T-cell (primary cell): ENCODE results near the gene RARB. TPM values are rescaled to one million over a fixed set of nuclear protein-coding genes. Genes with fewer than 3 reads are reported as not detected.

Source experiments
- ATAC-seq, 4 experiments: fragments of 200-7000 bp in 3 of 4; fragments of 150-1000 bp in 1 of 4; cut with Tn5 transposase; replicated peaks in 1 of 4; 1 replicate in 3 of 4; 2 replicates in 1 of 4; pipeline ENCODE4 v1.10.0; 2021; ENCODE audit warnings: moderate library complexity in 3 of 4, mild to moderate bottlenecking in 2 of 4, moderate number of reproducible peaks in 1 of 4
- CTCF ChIA-PET, 2 donors: fragments of 300-600 bp; sonication (Branson Sonifier 250); formaldehyde crosslinking; loops; one replicate each; lab custom pipeline; 2022; ENCODE audit warnings: antibody characterized with exemption in 2 of 2; lab: Charles Lee
- POLR2A ChIA-PET, 2 donors: fragments of 300-600 bp; sonication (Branson Sonifier 250); formaldehyde crosslinking; loops; one replicate each; lab custom pipeline; 2022; ENCODE audit warnings: antibody characterized with exemption in 2 of 2; lab: Charles Lee
- DNase-seq, 35 experiments: peaks; one replicate each; pipeline versions ENCODE4 v3.0.0 to v3.0.0-alpha.2; 2013 to 2023
- H3K27ac ChIP-seq: one replicate; pipeline ENCODE4 v1.5.1; 2013; ENCODE audit warnings: low read length
- H3K27me3 ChIP-seq, 2 experiments: replicated peaks in 1 of 2; 1 replicate in 1 of 2; 2 replicates in 1 of 2; pipeline versions ENCODE4 v1.6.1 to v1.7.0; 2013; ENCODE audit warnings: low read length in 1 of 2, mixed read lengths in 1 of 2; ENCODE audit not compliant: control insufficient read depth in 2 of 2, insufficient read depth in 2 of 2; ENCODE audit errors: extremely low read depth in 1 of 2
- H3K36me3 ChIP-seq, 2 donors: 1 replicate in 1 of 2; 2 replicates in 1 of 2; pipeline versions ENCODE4 v1.6.1 to v1.7.0; 2013; ENCODE audit warnings: low read length in 1 of 2; ENCODE audit not compliant: control insufficient read depth in 2 of 2, insufficient read depth in 1 of 2; ENCODE audit errors: extremely low read depth in 1 of 2
- H3K4me1 ChIP-seq, 2 experiments: 1 replicate in 1 of 2; 2 replicates in 1 of 2; pipeline versions ENCODE4 v1.6.1 to v1.7.0; 2013; ENCODE audit warnings: low read length in 2 of 2, mixed read lengths in 1 of 2; ENCODE audit not compliant: insufficient read depth in 2 of 2, control insufficient read depth in 1 of 2; ENCODE audit errors: extremely low read depth in 1 of 2
- H3K4me3 ChIP-seq, 2 donors: 1 replicate in 1 of 2; 2 replicates in 1 of 2; pipeline versions ENCODE4 v1.5.1 to v1.7.0; 2013; ENCODE audit warnings: mild to moderate bottlenecking in 2 of 2, low read length in 1 of 2, moderate library complexity in 1 of 2; ENCODE audit not compliant: control insufficient read depth in 1 of 2; ENCODE audit errors: extremely low read depth in 1 of 2
- H3K9me3 ChIP-seq: 2 replicates; pipeline ENCODE4 v1.7.0; 2013
- H3K27ac Mint-ChIP-seq, 2 donors: one replicate each; pipeline ENCODE4 v1.8.0; 2020 to 2021; ENCODE audit warnings: mild to moderate bottlenecking in 2 of 2, mixed read lengths in 2 of 2
- H3K27me3 Mint-ChIP-seq, 2 donors: one replicate each; pipeline ENCODE4 v1.8.0; 2021 to 2022; ENCODE audit warnings: mixed read lengths in 2 of 2
- H3K36me3 Mint-ChIP-seq: one replicate; pipeline ENCODE4 v1.8.0; 2021; ENCODE audit warnings: mixed read lengths
- H3K4me1 Mint-ChIP-seq, 3 donors: one replicate each; pipeline ENCODE4 v1.8.0; 2020 to 2022; ENCODE audit warnings: mixed read lengths in 3 of 3, mild to moderate bottlenecking in 1 of 3
- H3K4me3 Mint-ChIP-seq, 3 donors: one replicate each; pipeline ENCODE4 v1.8.0; 2020 to 2022; ENCODE audit warnings: mild to moderate bottlenecking in 3 of 3, mixed read lengths in 3 of 3, moderate library complexity in 3 of 3
- H3K9me3 Mint-ChIP-seq, 3 donors: one replicate each; pipeline ENCODE4 v1.8.0; 2020 to 2022; ENCODE audit warnings: mixed read lengths in 3 of 3
- WGBS: methylation state at CpG from one replicate; pipeline ENCODE4 v1.1.5; 2013; ENCODE audit warnings: missing lambda C conversion rate; ENCODE audit not compliant: insufficient coverage; 5-methylcytosine and 5-hydroxymethylcytosine counted together
- total RNA-seq, 35 experiments: library from RNA in 6 of 35; stranded (reverse) in 6 of 35; fragments of 120-200 nt in 1 of 35; gene quantifications; one replicate each; pipeline versions ENCODE4 v1.2.1 to v1.2.4 and lab custom pipeline; 2013 to 2026

The RARB gene
- total RNA-seq, 5 donors from 2014 or later (not counting 1 experiment from before 2014, with no cell fraction given) = not detected

DNA sequence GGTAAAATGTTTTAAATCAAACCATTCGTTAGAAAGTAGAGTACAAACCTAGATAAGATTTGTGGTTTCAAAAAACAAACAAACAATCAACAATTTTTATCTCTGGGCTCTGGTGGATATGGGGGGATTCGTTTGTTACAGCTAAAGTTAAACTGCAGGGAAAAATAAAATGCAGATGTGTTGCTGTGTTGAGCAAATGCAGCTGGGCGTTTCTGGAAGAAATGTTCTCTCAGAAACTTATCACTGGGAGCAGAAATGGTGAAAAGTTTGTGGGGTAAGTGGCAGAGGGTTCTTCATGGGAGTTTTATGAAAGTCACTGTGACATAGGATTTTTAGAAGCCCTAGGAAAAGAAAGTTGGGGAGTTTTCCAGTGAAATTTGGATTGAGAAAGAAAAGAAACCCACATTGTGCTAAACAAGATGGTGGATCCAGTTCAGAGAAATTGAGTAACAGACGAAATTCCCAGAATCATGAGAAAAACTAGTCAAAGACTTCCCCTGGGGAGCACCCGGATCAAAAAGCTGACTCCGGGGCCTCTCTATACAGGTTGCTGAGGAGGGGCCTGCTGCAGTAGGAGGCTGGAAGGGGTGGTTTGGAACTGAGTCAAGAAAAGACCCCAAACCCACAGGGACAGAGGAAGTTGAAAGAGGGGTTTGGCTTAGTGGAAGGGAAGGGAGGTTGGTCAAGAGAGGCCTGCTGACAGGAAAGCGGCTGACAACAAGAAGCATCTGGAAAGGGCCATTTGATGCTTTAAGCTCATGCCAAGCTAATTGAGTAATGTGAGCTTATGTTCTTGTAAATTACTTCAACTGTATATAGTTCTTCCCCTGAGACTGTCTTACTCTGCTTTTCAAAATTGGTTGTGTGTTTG lies 108.7 kb downstream of the RARB start:
- Mint-ChIP-seq H3K4me1 (no peaks in the 10 kb centered on the region), H3K4me3 (no peak overlapping the region), H3K27me3 (peaks cover 3 to 13% of the 10 kb centered on the region in 2 donors)

GRCh38 chr3:25537516-25537915 lies 109.5 kb downstream of the RARB start:
- ATAC-seq (no peak), DNase-seq (no peak)
- no peaks in the 10 kb centered on the region for H3K36me3 ChIP-seq
- H3K4me3 ChIP-seq = no peak overlapping the region
- no peaks in the 10 kb centered on the region for H3K4me1 ChIP-seq
- POLR2A ChIA-PET = no interaction called here
- no peaks in the 10 kb centered on the region for H3K27me3 ChIP-seq
- CTCF ChIA-PET = no interaction called here
- Mint-ChIP-seq H3K4me1 (no peaks in the 10 kb centered on the region), H3K9me3 (peaks cover 0 to 3% (median 0%) of the 10 kb centered on the region in 3 donors), H3K36me3 (no peaks in the 10 kb centered on the region), H3K27me3 (peaks cover 3 to 13% of the 10 kb centered on the region in 2 donors), H3K4me3 (no peak overlapping the region), H3K27ac (no peak overlapping the region)
- H3K27ac ChIP-seq = no peak overlapping the region
- no peaks in the 10 kb centered on the region for H3K9me3 ChIP-seq
- WGBS = 100% methylated on average over 2 of the region's 3 CpGs

More for the DNA sequence above, 108.7 kb downstream of the RARB start:
- Histone ChIP-seq H3K27me3 (no peaks in the 10 kb centered on the region), H3K36me3 (no peaks in the 10 kb centered on the region), H3K4me3 (no peak overlapping the region), H3K4me1 (no peaks in the 10 kb centered on the region), H3K9me3 (no peaks in the 10 kb centered on the region), H3K27ac (no peak overlapping the region)
- ChIA-PET CTCF (no interaction called here), POLR2A (no interaction called here)
- no peak for DNase-seq
- WGBS = 30% methylated on average over 2 of the region's 7 CpGs
- no peak for ATAC-seq
- Mint-ChIP-seq H3K27ac (no peak overlapping the region), H3K36me3 (no peaks in the 10 kb centered on the region), H3K9me3 (peaks cover 0 to 11% (median 4%) of the 10 kb centered on the region in 3 donors)

GRCh38 chr3:25540273-25540672 lies 112.2 kb downstream of the RARB start:
- DNase-seq (no peak), ATAC-seq (no peak)
- Mint-ChIP-seq H3K27me3 (peaks cover 3 to 17% of the 10 kb centered on the region in 2 donors), H3K4me1 (no peaks in the 10 kb centered on the region), H3K9me3 (no peaks in the 10 kb centered on the region), H3K4me3 (no peak overlapping the region), H3K27ac (no peak overlapping the region), H3K36me3 (no peaks in the 10 kb centered on the region)
- Histone ChIP-seq H3K27ac (no peak overlapping the region), H3K9me3 (no peaks in the 10 kb centered on the region), H3K27me3 (peaks cover 0 to 4% of the 10 kb centered on the region in 2 experiments), H3K36me3 (no peaks in the 10 kb centered on the region), H3K4me3 (no peak overlapping the region), H3K4me1 (no peaks in the 10 kb centered on the region)
- POLR2A ChIA-PET = no interaction called here
- WGBS = 67% methylated on average over 1 of the region's 5 CpGs
- CTCF ChIA-PET = no interaction called here

DNA sequence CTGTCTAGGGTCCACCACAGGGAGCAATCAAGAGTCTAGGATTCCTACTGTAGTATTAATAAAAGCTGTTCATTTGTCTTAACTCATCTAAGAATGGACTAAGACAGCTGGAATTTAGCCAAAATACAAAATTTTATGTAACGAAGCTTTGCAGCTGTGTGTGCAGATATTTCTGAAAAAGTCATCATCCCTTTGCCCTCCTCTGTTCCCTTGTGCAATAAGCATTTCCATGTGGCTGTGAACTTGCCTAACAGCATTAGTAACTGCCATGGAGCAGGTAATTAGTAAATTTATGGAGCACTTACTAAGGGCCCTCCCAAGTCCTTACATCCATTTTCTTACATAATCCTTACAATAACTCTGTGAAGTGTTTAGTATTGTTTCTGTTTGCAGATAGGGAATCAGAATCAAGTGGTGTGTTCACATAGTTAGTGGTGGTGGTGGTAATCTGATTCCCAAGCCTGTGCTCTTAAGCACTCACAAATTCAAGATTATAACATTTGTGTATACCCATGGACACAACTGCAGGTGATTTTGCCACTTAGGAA lies 114.5 kb downstream of the RARB start:
- whole genome bisulfite sequencing = no CpG with 5 or more reads among the region's 1 CpG
- ChIA-PET CTCF (no interaction called here), POLR2A (no interaction called here)
- no peak for ATAC-seq
- Histone ChIP-seq H3K4me1 (no peaks in the 10 kb centered on the region), H3K27ac (no peak overlapping the region), H3K36me3 (no peaks in the 10 kb centered on the region), H3K27me3 (peaks cover 0 to 7% of the 10 kb centered on the region in 2 experiments), H3K4me3 (no peak overlapping the region), H3K9me3 (no peaks in the 10 kb centered on the region)
- H3K9me3 Mint-ChIP-seq = no peaks in the 10 kb centered on the region
- no peak overlapping the region for H3K27ac Mint-ChIP-seq
- H3K4me3 Mint-ChIP-seq = no peak overlapping the region
- no peak for DNase-seq
- H3K36me3 Mint-ChIP-seq = no peaks in the 10 kb centered on the region
- H3K27me3 Mint-ChIP-seq = peaks cover 4 to 17% of the 10 kb centered on the region in 2 donors
- no peaks in the 10 kb centered on the region for H3K4me1 Mint-ChIP-seq

- Mint-ChIP-seq H3K27me3 (peaks cover 1 to 18% of the 10 kb centered on the region in 2 donors), H3K4me3 (no peak overlapping the region), H3K27ac (no peak overlapping the region), H3K4me1 (no peaks in the 10 kb centered on the region), H3K9me3 (no peaks in the 10 kb centered on the region), H3K36me3 (no peaks in the 10 kb centered on the region)
- Histone ChIP-seq H3K27ac (no peak overlapping the region), H3K27me3 (peaks cover 0 to 7% of the 10 kb centered on the region in 2 experiments), H3K9me3 (no peaks in the 10 kb centered on the region), H3K4me3 (no peak overlapping the region), H3K4me1 (no peaks in the 10 kb centered on the region), H3K36me3 (no peaks in the 10 kb centered on the region)
- ChIA-PET POLR2A (no interaction called here), CTCF (no interaction called here)
- no peak for ATAC-seq
- WGBS = no CpG with 5 or more reads among the region's 1 CpG
- no peak for DNase-seq
Observed at GRCh38 chr3:25547103-25547502, 119.0 kb downstream of the RARB start.

GRCh38 chr3:25547943-25548674 lies 120.0 kb downstream of the RARB start:
- ATAC-seq = no peak
- Mint-ChIP-seq H3K36me3 (no peaks in the 10 kb centered on the region), H3K4me1 (no peaks in the 10 kb centered on the region), H3K9me3 (no peaks in the 10 kb centered on the region), H3K27ac (no peak overlapping the region), H3K4me3 (no peak overlapping the region), H3K27me3 (peaks cover 1 to 23% of the 10 kb centered on the region in 2 donors)
- no CpG with 5 or more reads among the region's 1 CpG for WGBS
- Histone ChIP-seq H3K4me3 (no peak overlapping the region), H3K27ac (no peak overlapping the region), H3K36me3 (no peaks in the 10 kb centered on the region), H3K9me3 (no peaks in the 10 kb centered on the region), H3K4me1 (no peaks in the 10 kb centered on the region), H3K27me3 (peaks cover 0 to 7% of the 10 kb centered on the region in 2 experiments)
- ChIA-PET POLR2A (no interaction called here), CTCF (no interaction called here)
- no peak for DNase-seq
